ENCODE data around the gene BIN1.

DNA sequence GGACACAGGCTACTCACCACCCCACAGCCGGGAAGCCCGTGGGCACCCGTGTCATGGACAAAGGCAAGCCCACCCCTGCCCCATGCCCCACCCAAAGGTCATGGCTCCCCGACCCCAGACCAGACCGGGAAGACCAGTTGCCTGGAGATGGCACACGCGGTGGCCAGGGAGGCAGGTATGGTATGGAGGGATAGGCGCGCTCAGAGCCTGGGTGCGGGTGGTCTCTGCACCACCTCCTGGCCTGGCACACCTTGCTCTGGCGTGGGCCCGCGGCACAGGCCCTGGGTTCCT lies 51.2 kb downstream of the BIN1 start:
- TF ChIP-seq, protein P1, sequence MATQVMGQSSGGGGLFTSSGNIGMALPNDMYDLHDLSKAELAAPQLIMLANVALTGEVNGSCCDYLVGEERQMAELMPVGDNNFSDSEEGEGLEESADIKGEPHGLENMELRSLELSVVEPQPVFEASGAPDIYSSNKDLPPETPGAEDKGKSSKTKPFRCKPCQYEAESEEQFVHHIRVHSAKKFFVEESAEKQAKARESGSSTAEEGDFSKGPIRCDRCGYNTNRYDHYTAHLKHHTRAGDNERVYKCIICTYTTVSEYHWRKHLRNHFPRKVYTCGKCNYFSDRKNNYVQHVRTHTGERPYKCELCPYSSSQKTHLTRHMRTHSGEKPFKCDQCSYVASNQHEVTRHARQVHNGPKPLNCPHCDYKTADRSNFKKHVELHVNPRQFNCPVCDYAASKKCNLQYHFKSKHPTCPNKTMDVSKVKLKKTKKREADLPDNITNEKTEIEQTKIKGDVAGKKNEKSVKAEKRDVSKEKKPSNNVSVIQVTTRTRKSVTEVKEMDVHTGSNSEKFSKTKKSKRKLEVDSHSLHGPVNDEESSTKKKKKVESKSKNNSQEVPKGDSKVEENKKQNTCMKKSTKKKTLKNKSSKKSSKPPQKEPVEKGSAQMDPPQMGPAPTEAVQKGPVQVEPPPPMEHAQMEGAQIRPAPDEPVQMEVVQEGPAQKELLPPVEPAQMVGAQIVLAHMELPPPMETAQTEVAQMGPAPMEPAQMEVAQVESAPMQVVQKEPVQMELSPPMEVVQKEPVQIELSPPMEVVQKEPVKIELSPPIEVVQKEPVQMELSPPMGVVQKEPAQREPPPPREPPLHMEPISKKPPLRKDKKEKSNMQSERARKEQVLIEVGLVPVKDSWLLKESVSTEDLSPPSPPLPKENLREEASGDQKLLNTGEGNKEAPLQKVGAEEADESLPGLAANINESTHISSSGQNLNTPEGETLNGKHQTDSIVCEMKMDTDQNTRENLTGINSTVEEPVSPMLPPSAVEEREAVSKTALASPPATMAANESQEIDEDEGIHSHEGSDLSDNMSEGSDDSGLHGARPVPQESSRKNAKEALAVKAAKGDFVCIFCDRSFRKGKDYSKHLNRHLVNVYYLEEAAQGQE (IDR thresholded peaks at IDR 0.05; ENCODE audit: low read depth, low read length), result no peak
- TF ChIP-seq, protein P2, sequence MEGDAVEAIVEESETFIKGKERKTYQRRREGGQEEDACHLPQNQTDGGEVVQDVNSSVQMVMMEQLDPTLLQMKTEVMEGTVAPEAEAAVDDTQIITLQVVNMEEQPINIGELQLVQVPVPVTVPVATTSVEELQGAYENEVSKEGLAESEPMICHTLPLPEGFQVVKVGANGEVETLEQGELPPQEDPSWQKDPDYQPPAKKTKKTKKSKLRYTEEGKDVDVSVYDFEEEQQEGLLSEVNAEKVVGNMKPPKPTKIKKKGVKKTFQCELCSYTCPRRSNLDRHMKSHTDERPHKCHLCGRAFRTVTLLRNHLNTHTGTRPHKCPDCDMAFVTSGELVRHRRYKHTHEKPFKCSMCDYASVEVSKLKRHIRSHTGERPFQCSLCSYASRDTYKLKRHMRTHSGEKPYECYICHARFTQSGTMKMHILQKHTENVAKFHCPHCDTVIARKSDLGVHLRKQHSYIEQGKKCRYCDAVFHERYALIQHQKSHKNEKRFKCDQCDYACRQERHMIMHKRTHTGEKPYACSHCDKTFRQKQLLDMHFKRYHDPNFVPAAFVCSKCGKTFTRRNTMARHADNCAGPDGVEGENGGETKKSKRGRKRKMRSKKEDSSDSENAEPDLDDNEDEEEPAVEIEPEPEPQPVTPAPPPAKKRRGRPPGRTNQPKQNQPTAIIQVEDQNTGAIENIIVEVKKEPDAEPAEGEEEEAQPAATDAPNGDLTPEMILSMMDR (IDR thresholded peaks at IDR 0.05), result no peak
- TF ChIP-seq EP300 (IDR thresholded peaks at IDR 0.05; ENCODE audit: borderline replicate concordance in 1 of 2, low read depth in 1 of 2, low read length in 1 of 2) (no peak), RAD21 (IDR thresholded peaks at IDR 0.05; ENCODE audit: low read length) (no peak), GABPA (IDR thresholded peaks at IDR 0.05; ENCODE audit: low read depth) (no peak)
